Stimulated activated CD4-positive, alpha-beta T cell treated with anti-CD3 and anti-CD28 coated beads, Interleukin-4, amount 100 ng/mL, for 24 hours (primary cell): ENCODE data around the gene DHRS13.

Source experiments
- DNase-seq: peaks from one replicate; pipeline ENCODE4 v3.0.0-alpha.2; 2020

The DHRS13 gene

DNA sequence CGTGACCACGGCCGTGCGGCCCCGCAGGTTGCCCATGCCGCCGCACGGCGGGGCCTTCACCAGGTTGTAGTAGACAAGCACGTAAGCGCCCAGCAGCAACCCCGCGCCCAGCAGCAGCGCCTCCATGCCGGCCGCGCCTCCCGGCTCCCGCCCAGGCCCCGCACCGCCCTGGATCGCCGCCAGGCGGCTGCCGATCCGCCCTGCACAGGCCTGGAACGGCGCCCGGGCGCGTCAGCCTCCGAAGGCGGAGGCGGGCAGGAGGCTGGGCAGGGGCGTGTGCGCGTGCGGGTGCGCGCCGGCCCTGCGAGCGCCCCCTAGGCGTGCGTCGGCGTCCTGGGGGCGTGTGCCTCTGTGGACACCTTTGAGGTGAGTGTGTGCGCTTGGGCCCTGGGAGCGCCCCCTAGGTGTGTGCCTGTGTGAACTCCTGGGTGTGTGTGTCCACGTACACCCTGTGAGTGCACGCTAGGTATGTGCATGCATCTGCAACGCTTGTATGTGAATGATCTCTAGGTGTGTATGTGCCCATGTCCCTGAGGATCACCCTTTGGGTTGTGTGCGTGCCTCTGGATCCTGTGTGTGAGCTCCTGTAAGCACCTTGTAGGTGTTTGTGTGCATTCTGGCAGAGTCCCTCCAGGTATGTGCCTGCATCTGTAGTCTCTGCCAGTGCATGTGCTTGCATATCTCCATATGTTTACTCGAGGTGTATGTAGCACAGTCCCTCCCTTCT, at the start of gene DHRS13:
Gene DHRS13, minus strand, starts transcription at position 261 of the 727 bp plus-strand sequence. Its CDS starts 135 bp downstream, at position 126.
- DNase-seq = peak; percentile 91

- DNase-seq = peak; percentile 96
These were observed 49.4 kb upstream of the DHRS13 start for GRCh38 chr17:28951991-28952975.

DNA sequence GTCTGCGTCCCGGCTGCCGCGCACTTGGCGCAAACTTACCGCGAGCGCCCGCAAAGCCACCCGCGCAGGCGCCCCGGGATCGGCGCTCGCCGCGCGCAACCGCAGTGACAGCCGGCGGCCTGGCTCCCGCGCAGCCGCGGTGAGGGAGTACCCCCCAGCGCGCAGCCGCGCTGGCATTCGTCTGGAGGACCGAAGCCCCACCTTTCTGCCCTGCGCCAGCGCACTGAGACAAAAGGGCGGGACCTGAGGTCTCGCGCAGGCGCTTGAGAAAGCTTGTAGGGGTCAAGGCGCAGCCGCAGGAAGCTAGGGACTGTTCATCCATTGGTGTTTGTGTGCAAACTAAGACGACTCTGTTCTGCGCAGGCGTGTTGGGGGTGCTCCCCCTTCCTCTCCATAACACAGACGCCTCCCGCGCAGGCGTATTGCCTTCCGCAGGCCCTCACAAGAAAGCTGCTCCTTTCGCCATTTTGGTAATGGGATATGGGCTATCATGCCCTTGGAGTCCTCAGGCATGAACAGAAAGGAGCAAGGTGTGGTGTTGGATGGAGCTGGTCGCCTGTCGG, 48.6 kb upstream of the DHRS13 start, which contains the start of gene PHF12:
Gene PHF12, minus strand, starts transcription at position 91 of the 563 bp plus-strand sequence. CDS start 558 bp downstream, outside the sequence.
- peak; percentile 100 for DNase-seq

GRCh38 chr17:28950752-28951427, 48.0 kb upstream of the DHRS13 start:
- DNase-seq = no peak

GRCh38 chr17:28950017-28950751, 47.3 kb upstream of the DHRS13 start:
- peak; percentile 56 for DNase-seq

DNA sequence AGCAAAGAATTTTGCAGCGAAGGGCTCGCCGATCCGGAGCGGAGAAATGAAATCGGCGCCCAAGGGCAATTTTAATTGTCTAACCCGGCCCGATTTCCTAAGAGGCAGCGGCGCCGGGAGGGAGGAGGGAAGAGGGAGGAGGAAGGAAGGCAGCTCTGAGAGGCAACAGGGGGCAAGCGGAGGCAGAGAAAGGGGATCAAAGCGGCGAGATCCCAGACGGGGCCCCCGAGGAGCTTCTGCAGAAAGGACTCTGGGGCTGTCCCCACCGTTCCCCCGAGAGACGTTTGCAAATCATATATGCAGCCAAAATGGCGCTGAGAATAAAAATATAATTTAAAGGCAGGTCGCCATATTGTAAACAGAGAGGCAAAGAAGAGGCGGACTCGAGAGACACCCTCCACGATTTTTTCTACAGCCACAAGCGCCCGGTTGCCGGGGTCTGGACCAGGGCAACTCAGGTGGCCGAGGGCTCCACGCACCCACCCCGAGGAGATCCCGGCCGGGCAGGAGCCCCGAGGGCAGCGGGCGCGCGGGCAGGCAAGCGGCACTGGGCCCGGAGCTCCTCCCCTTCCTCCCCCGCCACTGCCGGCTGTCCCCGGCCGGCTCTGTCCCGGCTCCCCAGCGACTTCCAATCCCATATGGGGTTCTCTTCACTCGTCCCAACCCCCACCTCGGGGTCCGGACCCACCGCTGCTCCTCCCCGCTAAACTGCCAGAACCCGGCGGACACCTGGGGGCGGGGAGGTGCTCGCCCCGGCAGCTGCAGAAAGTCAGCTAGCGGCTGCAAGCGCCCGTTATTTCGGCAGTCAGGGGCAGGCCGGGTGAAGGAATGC, 46.5 kb upstream of the DHRS13 start:
- DNase-seq = peak; percentile 77

DNA sequence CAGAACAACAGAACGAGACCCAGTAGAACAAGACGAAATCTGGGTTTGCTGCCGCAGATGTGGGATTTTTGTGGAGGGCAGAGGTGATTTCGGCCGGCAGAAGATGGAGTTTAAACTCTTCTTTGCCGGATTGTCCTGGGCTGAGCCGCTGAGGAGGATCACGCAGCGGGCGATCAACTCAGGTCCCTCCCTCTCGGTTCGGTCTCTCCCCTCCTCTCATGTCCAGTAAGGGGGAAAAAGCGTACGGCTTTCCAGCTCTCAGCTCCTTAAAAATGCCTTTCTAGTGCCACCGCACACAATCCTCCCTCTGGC, 46.0 kb upstream of the DHRS13 start:
- DNase-seq = no peak

DNA sequence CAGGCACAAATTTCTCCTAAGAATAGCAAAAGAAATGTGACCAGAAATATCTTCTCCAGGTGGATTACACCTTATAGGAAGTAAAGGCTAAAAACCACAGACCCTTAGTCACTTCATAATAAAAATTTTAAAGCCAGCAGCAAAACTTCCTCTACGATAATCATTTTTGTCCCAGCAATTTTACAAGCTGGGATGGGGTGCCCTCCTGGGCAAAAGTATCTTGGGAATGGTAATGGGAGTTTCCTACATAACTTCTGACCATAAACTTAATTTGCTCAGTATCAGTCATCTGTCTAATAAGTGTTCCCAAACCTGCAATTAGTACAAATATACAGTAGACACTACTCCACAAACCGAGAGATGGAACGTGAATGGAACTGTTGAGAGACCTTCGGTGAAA, 45.5 kb upstream of the DHRS13 start:
- no peak for DNase-seq

- DNase-seq = no peak
These were observed 44.8 kb upstream of the DHRS13 start for GRCh38 chr17:28947639-28948038.

GRCh38 chr17:28946239-28946638, 43.4 kb upstream of the DHRS13 start:
- no peak for DNase-seq

- no peak for DNase-seq
These were observed 42.2 kb upstream of the DHRS13 start for GRCh38 chr17:28944862-28945741.

GRCh38 chr17:28944343-28944742, 41.5 kb upstream of the DHRS13 start:
- no peak for DNase-seq

GRCh38 chr17:28942925-28943324, 40.0 kb upstream of the DHRS13 start:
- no peak for DNase-seq

- no peak for DNase-seq
These were observed 38.4 kb upstream of the DHRS13 start for GRCh38 chr17:28941251-28941650.

DNA sequence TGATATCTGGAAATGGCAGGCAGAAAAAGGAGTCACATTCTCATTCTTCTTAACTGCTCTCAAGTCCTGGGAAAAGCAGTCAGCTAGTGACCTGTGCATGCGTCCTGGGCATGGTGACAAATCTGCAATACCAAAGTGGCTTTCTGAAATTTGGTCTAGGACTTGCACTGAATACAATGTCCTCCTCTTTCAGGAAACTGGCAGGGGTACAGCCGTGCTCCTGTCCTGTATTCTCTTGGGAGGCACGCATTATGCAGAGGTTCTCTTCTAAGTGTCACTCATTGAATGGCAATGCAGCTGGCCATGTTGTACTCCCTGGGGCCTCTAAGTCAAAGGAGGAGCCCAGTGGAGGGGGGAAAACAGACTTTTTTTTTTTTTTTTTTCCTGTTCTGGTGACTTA, 37.8 kb upstream of the DHRS13 start:
- no peak for DNase-seq

DNA sequence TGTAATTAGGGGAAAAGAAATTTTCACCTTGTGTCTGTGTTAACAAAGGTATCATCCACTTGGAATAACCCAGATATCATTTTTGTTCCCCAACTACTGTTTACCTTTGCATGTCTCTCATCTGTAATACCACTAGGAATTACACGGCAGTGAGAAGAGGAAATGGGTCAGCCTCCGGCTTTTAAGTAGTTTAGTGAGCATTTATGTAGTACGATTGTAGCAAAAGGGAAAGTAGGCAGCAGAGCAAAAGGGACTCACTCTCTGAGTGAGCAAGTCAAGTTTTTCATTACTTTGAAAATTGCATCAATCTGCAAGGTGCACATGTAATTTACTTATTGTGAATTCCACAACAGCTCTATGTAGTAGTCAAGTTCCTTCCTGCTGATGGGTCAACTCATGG, 37.3 kb upstream of the DHRS13 start:
- DNase-seq = no peak

DNA sequence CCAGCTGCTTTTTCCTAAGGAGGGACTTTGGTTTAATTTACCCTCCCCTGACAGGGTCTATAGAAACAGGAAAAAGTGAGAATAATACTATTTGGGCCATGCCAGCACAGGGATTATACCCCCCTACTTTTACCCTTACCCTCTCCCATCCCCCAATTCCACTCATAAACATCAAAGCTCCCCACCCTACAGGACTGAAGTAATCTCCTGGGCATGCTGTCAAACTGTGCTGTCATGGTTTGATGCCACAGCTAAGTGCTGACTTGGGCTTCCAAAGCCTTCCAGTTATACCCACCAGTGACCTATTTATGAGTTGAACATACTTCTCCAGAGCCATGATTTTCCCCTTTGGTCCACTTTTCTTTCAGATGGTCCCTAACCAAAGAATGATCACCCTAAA, 35.7 kb upstream of the DHRS13 start:
- no peak for DNase-seq

DNA sequence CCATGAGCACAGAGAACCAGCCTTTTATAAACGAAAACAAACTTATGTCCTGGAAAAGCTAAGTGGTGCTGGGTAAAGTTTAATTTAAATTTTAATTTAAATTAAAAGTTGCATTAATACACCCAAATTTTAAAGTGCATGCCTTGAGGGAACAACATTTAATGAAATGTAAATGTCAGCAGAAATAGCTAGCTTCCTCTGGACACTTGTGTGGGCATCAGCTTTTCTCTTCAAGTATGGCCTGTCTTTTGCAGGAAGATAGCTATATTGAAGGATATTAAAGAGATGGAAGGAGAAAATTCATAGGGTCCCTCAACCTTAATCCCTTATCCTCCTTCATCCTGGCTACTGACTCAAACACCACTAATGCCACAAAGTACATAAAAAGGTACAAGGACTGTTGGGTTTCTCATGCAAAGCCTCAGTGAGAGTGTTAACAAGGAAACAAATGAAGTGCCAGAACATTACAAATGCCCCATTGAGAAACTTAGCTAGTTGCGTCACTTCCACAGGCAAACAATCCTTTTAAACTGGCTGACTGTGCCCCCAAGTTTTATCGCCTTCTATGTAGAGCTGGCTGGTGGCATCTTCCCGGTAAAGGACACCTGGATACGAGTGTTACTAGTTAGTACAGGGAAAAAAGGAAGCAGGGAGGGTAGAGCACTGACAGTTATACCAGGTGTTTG, 34.3 kb upstream of the DHRS13 start:
- DNase-seq = no peak

DNA sequence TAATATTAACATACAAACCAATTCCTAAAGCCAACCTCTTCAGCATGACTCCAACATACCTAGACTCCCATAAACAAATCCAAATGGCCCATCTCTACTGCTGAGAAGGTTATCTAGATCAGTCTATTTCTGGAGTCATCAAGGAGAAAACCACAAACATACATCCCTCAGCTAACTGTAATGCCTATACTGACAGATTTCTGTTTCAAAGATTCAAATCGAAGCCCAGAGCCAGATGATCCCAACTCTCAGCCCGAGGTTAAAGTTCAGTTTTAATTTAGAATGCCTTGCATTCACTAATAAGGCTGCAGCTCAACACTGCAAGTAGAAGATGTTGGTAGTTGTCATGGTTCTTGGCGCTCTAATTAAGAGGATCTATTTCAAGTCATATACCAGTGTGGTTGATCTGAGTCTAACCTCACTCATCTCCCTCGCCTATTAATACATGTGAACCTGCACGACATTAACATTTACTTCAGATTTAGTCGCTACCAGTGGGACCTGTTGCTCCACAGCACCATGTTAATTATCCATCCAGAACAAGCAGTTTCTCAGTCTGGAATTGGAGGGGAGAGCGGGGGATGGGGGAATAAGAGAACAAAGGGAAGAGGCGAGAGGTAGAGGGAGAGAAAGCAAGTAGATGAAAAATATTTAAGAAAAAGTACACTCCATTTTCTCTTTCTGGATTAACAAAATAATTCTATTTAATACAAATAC, 33.0 kb upstream of the DHRS13 start:
- DNase-seq = no peak
